GM12874 (cell line): Measurements from ENCODE around the gene TMEM225.

ENCODE experiments used
- TF ChIP-seq, protein P1 (sequence below): IDR thresholded peaks from 2 replicates; pipeline ENCODE4 v1.5.1; 2011; ENCODE audit warnings: low read depth, mild to moderate bottlenecking, control low read depth, low read length, moderate library complexity; ENCODE audit not compliant: insufficient read depth

TMEM225 gene

DNA sequence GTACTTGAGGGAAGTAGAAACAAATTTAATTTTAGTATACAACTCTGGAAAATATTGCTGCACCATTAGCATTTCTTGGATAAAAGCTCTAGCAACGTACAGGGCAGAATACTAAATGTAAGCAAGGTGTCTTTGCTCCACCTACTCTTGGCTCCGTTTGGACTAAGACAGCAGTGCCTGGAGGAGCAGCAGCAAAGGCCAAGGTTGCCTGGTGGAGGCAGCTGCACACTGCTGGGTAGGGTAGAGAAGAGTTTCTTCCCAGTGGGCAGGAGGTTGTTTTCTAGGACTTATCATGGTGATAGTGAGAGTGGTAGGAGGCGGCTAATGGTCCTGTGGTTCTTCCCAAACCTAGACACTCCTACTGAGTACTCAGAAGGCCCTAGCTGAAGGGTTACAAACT lies 14.3 kb upstream of the TMEM225 start:
- TF ChIP-seq, protein P1, sequence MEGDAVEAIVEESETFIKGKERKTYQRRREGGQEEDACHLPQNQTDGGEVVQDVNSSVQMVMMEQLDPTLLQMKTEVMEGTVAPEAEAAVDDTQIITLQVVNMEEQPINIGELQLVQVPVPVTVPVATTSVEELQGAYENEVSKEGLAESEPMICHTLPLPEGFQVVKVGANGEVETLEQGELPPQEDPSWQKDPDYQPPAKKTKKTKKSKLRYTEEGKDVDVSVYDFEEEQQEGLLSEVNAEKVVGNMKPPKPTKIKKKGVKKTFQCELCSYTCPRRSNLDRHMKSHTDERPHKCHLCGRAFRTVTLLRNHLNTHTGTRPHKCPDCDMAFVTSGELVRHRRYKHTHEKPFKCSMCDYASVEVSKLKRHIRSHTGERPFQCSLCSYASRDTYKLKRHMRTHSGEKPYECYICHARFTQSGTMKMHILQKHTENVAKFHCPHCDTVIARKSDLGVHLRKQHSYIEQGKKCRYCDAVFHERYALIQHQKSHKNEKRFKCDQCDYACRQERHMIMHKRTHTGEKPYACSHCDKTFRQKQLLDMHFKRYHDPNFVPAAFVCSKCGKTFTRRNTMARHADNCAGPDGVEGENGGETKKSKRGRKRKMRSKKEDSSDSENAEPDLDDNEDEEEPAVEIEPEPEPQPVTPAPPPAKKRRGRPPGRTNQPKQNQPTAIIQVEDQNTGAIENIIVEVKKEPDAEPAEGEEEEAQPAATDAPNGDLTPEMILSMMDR, result no peak

GRCh38 chr11:123892031-123892430 lies 6.6 kb upstream of the TMEM225 start:
- TF ChIP-seq, protein P1, result no peak

- TF ChIP-seq, protein P1, result no peak
These were observed 4.6 kb downstream of the TMEM225 start for GRCh38 chr11:123880912-123881311.

DNA sequence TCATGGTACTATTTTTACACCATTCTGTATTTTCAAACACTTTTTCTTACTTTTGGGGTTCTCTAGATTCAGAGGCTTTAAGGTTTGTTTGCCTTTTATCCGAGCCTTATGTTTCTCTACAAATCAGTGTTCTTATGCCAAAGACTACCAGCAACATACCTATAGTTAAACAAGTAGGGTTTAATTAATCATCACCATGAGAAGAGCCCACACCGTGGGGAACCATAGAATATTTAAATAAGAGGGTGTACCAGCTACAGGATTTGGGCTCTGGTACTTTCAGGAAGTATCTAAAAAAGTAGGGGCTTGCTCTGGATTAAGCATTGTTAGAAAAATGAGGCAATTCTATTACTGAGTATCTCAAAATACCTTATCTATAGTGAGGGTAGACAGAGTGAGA lies 25.7 kb downstream of the TMEM225 start:
- TF ChIP-seq, protein P1, result no peak

- TF ChIP-seq, protein P1, result no peak
These were observed 29.0 kb downstream of the TMEM225 start for GRCh38 chr11:123856444-123856843.

DNA sequence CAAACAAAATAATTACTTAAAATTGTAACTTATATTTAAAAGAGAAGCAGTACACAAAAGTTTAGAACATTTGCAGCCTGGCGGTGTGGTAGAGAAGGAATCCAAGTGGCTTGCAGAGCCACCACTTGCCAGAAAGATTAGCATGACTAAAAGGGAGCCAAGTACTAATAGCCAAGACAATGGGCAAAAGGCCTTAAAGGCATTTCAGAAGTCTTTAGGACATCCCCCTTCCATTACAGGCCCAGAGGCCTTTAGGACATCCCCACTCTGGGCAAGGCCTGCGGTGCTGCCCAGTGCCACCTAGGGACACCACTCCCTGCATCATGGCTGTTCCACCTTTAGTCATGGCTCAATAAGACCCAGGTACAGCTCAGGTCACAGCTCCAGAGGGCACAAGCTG lies 32.4 kb downstream of the TMEM225 start:
- TF ChIP-seq, protein P1, result no peak

DNA sequence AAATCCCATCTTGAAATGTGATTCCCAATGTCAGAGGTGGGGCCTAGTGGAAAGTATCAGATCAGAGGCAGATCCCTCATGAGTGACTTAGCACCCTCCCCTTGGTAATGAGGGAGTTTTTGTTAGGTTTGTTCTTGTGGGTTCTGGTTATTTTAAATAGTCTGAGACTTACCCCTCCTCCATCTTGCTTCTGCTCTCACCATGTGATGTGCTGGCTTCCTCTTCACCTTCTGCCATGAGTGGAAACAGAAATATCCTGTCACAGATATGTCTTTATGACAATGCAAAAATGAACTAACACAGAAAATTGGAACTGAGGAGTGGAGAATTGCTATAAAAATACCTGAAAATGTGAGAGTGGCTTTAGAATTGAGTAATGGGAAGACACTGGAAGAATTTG lies 33.1 kb downstream of the TMEM225 start:
- TF ChIP-seq, protein P1, result no peak

GRCh38 chr11:123851110-123851509 lies 34.4 kb downstream of the TMEM225 start:
- TF ChIP-seq, protein P1, result no peak
